ENCODE data around the gene RABL2B.
A peak's percentile ranks its signal among the peaks of the same experiment; 100 is the strongest.

Gene RABL2B

DNA sequence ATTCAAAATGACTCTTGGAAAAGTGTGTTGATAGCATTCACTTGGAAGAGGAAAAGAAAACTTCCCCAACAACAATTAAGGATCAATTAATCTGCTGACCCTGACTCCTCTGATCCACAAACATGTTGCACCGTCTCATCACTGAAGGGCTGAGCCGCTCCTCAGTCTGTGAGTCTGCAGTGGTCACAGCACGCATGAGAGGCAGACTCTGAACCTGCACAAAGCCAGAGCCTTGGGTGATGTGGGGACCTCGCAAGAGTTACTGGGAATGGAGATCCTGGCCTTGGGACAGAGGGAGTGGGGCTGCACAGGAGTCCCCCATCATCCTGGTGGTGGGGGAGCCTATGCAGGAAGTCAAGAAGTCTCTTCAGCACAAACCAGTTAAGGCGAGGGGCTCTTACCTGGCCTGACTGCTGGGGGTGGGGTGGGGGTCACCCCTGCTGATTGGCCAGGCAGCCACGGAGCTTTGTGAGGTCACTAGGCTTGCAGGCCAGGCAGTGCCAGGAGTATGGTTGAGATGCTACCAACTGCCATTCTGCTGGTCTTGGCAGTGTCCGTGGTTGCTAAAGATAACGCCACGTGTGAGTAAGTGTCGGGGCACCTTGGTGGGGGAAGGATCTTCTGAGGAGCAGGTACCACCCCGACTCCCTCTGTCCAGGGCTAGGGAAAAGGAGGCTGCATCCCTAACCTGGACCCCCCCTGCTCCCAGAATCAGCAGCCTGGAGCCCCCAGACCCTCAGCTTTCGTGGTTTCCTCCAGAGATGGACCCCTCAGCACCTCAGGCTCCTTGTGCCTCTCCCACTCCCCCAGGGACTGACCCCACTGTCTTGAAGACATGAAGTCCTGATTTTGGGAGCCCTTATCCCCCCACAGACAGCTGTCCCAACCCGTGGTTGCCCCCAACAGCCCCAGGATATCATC, 45.4 kb downstream of the RABL2B start, which contains the start of gene ACR:
Gene ACR (plus strand): TSS at position 477 of the 921 bp plus-strand sequence. CDS start 32 bp downstream, at position 509.
- DNase-seq = no peak

DNA sequence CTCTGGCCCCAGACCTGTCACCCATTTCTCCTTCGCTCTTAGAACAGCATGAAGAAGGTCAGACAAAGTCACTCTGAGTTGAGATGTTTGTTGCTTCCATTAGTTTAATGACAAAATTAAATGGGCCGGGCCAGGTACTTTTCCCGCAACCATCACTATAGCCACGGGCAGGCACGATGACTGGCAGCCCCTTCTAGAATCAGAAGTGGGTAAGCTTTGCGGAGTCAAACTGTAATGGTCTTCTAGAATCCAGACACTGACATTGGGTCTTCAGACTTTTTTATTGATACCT, 47.8 kb downstream of the RABL2B start:
- DNase-seq = no peak

DNA sequence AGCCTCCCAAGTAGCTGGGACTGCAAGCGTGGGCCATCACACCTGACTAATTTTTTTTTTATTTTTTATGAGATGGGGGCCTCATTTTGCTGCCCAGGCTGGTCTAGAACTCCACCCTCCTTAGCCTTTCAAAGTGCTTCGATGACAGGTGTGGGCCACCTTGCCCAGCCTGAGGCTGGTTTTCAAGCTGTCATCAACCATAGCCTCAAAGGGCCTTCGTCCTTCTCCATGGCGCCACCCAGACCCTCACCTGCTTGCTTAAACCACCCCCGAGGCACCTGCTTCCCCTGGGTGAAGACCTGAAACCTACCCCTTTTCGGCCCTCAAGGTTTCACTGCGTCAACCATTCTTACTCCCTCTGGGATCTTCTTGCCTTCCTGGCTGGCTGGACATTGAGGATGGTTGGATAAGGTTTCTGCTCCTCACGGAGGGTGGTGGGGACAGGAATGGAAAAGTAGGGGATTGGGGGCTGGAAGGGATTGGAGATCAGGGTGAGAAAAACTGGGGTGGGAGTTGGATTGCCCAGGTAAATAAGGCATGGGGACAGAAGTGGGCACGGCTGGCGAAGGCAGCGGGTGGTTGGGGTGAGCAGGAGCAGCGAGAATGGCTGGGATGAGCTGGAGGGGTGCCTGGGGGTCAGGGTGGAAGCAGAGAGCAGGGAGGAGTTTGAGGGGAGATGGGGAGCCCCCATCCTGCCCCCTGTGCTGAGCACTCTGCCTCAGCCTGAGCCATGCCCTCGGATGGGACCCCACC, 48.3 kb downstream of the RABL2B start:
- no peak for DNase-seq

DNA sequence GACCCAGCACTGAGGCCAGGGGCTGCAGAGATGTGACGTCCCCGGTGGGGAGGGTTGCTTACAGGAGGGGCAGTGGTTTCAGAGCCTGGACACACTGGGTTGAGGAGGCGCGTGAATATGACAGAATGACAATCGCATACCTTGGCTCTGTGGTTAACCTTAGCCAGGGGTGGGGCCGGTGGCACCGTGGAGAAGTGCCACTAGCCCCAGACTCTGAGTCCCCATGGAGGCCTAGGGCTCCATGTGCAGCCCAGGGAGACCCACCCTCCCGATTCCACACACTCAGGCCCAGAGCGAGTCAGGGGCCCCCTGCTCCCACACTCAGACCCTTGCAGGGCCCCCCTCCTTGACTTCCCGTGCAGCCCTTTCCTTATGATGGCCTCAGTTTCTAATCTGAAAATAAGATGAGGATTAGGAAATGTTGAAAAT, 49.1 kb downstream of the RABL2B start:
- no peak for DNase-seq

DNA sequence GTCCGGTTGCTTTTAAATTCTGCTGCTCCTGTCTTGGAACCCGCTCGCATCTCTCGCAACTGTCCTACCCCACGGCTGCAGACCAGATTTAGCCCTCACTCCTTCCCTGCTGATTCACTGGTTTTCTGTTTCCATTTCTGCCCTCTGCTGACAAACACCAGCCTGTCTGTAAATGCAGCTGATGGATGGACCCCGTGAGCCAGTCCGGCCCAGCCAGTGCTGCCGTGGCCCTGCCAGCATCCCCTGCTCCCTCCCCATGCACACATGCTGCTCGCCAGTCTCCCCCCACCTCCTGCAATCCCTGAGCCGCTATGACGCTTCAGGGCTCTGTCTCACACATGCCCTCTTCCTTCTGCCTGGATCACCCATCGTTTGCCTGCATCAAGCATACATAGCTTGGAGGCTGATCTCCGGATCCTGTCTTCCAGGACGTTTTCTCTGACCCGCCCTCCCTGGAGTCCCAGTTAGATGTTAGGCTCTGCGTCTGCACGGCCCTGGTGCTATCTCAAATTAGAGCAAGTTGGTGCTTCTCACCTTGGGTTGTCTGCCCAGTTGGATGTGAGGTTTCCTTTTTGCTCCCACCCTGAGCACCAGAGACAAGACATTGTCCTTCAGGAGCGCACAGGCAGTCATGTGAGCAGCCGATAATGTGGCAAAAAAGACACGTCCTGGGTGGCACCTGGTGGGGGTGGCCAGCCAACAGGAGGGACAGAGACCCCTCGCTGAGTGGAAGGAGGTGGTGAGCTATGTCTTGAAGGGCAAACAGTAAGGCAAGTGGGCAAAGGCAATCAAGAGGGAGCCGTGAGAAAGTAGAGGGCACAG, 49.7 kb downstream of the RABL2B start:
- DNase-seq = no peak

DNA sequence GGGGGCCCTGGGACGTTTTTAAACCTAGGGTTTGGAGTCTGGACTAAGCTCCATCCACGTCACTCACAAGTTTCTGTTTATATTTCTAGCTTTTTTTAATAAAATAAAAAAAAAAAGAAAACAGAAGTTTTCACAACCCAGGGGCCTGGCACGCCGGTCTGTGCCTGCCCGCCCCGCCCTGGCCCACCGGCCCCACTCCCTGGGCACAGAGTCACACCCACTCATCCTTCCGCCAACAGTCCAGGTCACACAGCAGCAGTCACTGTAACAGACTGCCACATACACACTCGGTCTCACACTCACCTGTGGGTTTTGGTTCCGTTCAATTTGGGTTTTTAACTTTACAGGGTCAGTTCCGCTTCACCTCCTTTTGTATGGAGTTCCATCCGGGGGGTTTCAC, 50.8 kb downstream of the RABL2B start:
- no peak for DNase-seq

DNA sequence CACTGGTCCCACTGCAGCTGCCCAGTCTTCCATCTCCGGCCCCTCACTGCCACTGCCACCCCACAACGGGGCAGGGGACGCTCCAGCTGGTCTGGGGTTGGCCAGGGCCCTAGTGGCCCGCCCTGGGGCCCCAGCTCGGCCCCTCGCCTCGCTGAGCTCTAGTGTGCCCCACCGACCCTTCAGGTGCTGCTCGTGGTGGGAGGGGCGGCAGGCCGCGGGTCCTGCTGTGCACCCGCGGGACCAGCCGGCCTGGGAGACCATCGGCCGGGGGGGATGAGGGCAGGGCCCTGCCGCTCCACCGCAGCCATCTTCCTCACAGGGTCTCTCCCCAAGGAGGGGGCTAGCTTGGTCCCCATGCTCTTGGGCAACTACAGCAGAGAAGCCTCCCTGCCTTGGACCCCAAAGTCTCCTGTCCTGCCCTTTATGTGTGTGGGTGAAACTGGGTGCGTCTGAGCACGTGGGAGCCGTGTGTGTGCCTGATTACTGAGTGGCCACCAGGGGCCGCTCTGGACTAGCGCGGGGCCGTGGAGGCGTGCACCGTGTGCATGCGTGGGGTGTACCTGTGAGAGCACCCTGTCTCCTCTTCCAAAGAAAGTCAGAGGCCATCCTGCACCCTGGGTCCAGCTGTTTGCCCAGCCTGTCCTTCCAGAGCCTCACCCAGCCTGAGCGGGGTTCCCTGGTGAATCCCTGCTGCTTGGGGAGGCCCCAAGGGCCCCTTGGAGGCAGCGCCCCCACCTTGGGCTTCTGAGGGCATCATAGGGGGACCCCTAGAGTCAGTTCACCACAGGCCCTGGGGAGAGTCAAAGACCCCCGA, 51.4 kb downstream of the RABL2B start:
- DNase-seq = no peak

DNA sequence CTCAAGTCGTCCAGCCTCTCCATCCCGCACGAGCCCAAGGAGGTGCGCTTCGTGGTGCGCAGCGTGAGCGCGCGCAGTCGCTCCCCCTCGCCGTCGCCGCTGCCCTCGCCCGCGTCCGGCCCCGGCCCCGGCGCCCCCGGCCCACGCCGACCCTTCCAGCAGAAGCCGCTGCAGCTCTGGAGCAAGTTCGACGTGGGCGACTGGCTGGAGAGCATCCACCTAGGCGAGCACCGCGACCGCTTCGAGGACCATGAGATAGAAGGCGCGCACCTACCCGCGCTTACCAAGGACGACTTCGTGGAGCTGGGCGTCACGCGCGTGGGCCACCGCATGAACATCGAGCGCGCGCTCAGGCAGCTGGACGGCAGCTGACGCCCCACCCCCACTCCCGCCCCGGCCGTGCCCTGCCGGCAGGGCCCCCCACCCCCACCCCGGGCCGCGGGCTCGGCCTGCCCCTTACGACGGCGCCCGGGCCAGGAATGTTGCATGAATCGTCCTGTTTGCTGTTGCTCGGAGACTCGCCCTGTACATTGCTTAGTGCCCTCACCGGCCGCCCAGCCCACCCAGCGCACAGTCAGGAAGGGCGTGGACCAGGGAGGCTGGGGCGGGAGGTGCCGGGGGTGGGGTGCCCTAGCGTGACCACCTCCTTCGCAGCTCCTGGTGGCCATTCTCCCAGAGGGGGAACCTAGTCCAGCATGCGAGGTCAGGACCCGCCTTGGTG, 52.3 kb downstream of the RABL2B start:
- no peak for DNase-seq

DNA sequence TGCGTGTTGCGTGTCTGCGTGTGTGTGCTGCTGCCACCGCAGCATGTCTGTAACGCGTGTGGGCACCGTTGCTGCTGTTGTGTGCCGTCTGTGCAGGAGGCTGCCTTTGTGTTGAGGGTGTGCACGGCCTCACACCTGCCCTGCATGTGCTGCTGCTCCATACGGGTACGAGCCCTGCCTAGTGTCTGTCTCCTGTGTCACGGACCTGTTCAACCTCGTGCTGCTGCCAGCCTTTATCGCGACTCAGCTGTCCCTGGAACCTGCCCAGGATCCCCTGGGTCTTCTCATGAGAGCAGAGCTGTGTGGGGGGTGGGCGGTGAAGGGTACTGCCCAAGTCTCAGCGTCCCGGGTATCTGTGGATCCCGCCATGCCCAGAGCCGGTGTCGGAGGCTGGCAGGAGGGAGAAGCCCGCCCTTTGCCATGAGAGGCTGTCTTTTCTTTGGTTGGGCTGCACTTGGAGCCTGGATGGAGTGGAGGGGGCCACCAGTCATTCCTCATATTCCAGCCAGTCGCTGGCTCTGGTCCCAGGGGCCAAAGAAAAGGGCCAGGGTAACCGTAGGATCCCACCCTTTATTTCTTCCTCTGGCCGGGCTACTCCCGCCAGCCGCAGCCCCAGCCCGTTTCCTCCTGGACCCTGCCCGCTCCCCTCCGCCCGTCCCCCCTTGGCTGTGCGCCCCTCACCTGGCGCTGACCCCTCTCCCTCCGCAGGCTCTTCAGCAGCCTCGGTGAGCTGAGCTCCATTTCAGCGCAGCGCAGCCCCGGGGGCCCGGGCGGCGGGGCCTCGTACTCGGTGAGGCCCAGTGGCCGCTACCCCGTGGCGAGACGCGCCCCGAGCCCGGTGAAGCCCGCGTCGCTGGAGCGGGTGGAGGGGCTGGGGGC, 53.2 kb downstream of the RABL2B start:
- DNase-seq = no peak

DNA sequence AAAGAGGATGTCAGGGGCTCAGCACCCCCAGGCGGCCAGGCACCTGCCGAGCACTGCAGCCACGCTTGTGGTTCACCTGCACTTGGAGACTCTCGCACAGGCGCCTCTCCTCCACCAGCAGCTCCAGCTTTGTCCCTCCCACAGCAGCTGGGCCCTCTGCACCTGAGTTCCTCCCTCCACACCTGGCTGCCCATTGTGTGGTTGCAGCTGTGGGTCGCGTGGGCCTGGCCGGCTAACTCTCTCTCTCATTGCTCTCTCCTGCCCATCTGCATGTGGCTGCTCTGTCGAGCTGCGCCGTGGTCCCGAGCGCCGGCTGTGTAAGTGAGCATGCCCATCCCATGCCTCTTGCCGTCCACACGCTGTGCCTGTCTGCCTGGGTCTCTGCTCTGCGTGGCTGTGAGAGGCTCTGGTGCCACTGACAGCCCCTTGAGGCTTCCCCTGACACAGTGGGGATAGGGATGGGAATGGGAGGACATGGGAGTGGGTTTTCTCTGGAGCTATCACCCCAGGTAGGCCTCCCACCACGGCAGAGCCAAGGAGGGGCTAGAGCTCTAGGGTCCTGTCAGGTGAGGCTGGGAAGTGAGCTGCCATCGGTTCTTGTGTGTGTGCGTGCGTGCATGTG, 53.9 kb downstream of the RABL2B start:
- peak; percentile 47 for DNase-seq

DNA sequence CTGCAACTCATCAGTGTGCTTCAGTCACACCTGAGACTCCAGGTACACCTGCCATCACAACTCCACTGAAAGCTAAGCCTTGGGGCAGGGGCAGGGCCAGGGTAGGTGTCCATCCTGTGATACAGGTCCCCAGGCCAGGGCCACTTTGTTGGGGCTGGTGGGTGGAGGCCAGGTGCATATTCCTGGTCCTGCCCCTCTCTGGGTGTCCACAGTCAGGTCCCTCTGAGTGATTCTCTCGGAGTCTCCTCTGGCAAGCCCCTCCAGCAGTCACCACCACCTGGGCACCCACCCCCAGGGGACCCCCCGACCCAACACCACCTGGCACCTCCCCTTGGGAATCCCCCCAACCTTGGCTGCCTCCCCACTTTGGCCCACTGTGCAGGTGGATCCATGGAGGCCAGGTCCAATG, 54.9 kb downstream of the RABL2B start:
- no peak for DNase-seq

DNA sequence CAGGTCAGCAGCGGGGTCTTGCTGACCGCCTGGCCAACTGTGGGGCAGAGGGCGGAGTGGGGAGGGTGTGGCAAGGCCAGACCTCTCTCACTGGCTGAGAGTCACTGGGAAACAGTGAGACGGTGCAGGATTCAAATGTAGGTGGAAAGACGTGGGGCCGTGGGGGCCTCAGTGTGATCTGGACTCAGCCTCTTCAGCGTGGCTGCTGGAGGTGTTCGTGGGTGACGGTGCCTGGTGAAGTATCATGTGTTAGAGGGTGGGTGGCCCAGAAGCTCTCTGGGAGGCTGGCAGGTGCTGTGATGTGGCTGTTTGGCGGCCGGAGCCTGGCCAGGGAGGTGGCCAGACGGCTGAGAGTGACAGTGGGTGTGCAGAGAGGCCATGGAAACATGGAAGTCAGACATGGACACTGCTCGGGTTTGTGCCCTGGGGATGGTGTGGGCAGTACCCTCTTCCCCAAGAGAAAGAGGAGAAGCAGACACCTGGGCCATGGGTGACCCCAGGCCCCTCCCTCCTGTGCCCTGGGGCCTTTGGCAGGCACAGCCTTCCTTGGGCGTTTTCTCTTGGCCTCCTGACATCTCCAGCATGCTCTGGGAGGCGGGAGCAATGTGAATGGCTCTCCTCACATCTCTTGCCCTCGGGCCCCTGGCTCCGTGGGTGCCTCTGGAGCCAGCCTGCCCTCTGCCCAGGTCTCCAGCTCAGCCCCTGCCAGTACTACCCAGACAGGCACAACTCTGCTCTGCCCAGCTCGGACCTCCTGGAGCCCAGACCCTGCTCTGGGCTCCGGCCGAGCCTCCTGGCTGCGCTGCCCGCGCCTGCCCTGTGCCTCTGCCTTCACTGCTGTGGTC, 55.5 kb downstream of the RABL2B start:
- DNase-seq = no peak

DNA sequence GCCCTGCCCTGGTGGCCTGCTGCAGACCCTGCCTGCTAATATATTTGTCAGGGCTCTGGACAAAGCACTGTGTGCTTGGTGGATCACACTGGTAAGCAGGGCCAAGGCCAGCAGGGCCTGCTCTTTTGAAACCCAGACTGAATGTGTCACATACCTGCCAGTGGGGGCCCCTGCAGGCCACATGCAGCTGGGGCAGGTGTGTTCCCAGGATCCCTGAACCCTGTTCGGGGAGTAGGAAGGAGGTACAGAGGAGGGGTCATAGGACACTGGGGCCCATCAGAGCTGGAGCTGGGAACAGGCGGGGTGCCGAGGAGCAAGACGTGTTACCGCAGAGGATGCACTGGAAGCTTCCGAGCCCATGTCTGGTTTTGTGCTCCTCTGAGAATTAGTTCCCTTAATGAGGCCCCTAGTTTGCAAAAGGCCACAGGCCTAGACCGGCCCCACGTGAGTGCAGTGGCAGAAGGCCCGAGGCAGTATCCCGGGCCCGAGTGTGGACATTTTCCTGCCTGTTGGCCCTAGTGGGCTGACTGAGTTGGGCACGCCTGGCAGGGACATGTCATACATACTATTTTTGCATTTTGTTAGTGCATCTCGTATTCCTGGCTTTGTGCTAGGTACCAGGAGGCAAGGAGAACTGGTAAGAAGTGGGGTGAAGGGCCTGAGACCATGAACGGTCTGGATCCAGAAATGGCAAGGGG, 56.6 kb downstream of the RABL2B start:
- no peak for DNase-seq

DNA sequence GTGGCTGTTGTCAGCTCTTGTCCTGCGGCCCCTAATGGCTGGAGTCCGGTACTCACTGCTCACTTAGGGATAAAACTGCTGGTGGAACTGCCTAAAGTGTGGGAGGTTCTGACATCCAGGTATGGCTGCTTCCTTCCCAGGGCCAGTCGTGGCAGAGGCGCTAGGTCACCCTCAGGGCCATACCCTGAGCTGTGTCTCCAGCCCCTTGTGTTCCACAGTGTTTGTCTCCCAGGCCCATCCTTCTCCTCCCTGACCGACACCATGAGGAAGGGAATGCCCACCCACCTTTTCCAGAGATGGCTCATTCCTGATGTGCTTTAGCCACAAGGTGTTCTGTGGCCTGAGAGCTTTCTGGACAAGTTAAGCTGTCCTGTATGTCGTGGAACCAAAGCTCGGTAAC, 57.8 kb downstream of the RABL2B start:
- DNase-seq = no peak

DNA sequence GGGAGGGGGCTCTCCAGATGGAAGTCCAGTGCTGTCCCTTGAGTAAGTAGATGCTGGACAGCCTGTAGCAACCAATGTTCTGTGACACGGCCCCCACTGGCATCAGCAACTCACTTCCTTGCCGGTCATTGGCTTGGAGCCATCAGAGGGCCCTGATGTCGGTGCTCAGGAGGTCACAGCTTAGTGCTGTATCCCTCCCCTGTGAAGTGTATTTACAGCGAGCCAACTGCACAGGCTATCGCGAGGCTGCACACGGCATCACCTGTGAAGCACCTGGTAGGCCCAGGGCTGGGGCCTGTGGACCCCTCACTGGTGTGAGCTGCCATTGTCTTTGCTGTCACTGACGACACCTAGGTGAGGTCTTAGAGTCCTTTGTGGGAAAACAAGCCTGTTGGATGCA, 58.8 kb downstream of the RABL2B start:
- DNase-seq = no peak

DNA sequence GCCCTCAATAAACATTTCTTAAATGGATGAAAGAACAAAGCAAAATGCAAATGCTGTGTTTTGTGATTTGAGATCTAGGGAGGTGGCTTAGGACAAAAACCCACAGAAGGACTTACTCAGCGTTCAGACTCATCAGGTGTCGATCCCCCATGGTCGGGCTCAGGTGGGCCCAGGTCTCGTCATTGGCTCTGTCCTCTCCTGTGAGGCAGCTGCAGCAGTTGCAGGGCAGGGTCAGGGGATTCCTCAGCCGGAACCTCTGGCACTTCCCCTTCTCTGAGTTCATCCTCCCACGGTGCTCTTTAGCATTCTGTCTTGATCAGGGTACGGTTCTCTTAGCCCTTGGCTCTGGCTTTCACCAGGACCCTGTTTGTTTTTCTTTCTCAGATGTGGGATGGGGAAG, 59.4 kb downstream of the RABL2B start:
- no peak for DNase-seq

DNA sequence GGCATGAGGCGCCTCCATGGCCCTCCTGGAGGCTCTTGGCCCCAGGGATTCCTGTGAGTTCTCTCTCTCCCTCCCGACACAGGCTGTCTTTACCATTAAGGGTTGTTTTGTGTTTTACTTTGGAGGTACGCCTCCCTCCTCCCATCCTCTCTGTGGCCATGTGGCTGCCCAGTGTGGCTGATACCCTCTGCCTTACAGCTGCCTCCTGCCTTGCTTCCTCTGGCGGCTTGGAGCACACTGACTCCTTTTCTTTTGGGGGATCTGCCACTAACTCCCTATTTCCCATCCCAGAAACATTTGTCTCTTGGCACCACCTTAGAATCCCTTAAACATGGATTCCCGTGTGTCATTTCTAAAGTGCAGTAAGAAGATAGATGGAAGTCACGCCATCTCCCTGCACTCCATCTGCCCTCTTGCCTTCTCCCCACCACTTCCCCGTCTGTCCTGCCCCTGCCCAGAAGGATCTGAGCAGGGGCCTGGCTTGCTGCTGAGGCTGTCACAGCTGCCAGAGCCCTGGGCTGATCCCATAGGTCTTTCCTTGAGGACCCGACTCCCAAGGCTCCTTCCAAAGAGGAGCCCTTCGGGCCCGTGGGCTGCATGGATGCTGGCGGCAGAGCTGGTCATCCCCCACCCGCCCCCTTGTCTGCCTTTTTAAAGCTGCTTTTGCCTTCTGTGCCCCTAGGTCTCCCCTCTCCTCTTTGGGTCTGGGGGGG, 60.6 kb downstream of the RABL2B start:
- DNase-seq = no peak
